HG02885 (cell line): ENCODE results near the gene NR4A2.

Experiments
- ATAC-seq: cut with Tn5 transposase; IDR thresholded peaks from one replicate; pipeline ENCODE4 v1.9.1; 2021; ENCODE audit warnings: mild to moderate bottlenecking; ENCODE audit not compliant: unreplicated experiment, poor library complexity

The NR4A2 gene

GRCh38 chr2:156340804-156341451 is 8.4 kb upstream of the NR4A2 start:
- ATAC-seq: peak; percentile 13

GRCh38 chr2:156340377-156340776 is 7.9 kb upstream of the NR4A2 start:
- no peak for ATAC-seq

- no peak for ATAC-seq
Measured at GRCh38 chr2:156339865-156340264, 7.3 kb upstream of the NR4A2 start.

- no peak for ATAC-seq
Measured at GRCh38 chr2:156339110-156339847, 6.8 kb upstream of the NR4A2 start.

- ATAC-seq: no peak
Measured at GRCh38 chr2:156338578-156338977, 6.1 kb upstream of the NR4A2 start.

DNA sequence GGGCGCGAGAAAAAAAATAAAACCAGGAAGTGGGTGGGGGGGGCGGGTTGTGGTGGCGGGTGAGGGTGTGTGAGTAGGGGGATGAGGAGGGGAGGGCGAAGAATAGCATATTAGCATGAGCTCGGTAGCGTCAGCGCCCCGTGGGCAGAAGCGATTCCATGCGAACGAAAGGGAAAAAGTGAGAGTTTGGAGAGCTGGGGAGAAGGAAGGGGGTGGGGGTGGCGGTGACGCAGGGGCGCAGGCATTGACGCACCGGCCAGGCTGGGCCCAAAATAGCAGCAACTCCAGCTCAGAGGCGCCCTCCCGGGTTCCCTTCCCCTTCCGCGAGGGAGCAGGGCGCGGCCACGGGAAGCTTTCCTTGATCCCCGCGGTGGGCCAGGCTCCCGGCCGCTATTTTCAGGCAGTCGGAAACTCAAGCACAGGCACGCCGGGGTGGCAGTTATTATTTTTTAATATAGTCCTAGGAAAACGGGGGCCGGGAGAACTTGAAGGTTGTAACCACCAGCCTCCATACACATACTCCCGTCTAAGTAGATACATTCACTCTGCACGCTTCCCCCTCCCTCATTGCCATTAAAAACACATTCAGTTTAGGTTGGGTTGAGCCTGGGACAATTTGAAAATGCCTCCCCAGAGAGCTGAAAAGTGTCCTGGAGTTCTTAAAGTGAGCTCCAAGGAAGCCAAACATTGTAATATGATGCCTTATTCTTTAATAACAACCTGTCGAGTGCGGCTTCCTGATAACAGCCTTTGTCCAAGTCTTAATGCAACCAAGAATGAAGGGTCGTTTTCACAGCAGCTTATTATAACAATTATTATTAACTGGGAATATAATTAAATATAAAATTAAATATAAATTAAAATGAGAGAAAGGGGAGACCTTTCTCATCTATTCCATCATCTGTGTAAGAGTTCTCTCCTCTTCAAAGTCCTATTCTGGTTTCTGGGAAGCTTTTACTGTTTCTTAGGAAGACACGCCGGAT is 2.3 kb upstream of the NR4A2 start:
- peak; percentile 27 for ATAC-seq

- peak; percentile 28 for ATAC-seq
Measured at GRCh38 chr2:156333951-156334495, 1.5 kb upstream of the NR4A2 start.

- ATAC-seq: peak; percentile 24
Measured at GRCh38 chr2:156333274-156333950, 891 bp upstream of the NR4A2 start.

- peak; percentile 18 for ATAC-seq
Measured at GRCh38 chr2:156332284-156332533, 312 bp downstream of the NR4A2 start.

- ATAC-seq: no peak
Measured at GRCh38 chr2:156331572-156332283, 793 bp downstream of the NR4A2 start.

DNA sequence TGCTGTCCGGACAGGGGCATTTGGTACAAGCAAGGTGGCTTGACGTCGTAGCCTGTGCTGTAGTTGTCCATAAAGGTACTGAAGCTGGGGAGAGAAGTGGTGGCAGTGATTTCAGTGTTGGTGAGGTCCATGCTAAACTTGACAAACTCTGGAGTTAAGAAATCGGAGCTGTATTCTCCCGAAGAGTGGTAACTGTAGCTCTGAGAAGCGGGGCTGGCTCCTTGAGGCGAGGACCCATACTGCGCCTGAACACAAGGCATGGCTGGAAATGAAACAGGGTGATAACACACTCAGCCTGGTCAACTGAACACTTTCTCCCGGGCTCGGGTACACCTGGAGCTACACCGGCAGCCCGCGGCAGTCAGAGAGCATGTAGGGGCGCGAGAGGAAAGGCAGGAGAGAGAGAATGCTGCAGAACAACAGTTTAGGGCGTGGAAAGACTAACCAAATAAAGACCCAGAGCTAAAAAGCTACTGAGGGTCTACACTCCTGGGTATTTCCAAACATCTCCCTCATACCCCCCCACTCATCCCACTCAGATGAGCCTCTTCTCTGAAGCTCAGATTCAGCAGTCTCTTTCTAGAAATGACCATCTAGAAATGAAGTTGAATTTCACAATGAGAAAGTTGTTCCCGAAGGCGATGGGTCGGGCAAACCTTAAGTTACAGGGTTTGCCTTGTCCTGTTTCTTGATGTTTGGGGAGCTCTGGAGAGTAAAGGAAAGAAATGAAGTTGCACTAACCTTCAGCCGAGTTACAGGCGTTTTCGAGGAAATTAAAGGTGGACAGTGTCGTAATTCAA is 2.4 kb downstream of the NR4A2 start:
- ATAC-seq: no peak

- no peak for ATAC-seq
Measured at GRCh38 chr2:156329031-156329926, 3.2 kb downstream of the NR4A2 start.

GRCh38 chr2:156327835-156328695 is 4.5 kb downstream of the NR4A2 start:
- no peak for ATAC-seq

DNA sequence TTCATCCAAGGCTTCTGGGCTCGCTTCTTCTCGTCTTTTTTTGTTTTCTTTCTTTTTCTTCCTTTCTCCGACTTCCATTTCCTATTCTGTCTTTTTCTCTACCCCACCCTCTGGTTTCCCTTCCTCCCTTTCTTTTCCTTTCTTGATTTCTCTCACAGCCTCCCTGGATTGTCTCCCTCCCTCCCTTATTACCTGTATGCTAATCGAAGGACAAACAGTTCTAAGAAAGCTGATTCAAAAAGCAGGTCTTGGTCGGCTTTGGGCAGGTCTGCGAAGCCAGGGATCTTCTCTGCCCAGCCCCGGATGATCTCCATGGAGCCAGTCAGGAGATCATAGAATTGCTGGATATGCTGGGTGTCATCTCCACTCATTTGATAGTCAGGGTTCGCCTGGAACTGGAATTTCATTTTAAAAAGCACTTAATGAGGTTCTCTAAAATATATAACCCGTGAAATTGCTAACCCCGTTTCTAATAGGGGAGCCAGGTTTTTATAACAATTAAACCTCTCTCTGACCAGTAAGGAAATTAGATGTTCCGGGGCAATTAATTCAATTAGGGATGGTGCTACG is 5.9 kb downstream of the NR4A2 start:
- no peak for ATAC-seq

DNA sequence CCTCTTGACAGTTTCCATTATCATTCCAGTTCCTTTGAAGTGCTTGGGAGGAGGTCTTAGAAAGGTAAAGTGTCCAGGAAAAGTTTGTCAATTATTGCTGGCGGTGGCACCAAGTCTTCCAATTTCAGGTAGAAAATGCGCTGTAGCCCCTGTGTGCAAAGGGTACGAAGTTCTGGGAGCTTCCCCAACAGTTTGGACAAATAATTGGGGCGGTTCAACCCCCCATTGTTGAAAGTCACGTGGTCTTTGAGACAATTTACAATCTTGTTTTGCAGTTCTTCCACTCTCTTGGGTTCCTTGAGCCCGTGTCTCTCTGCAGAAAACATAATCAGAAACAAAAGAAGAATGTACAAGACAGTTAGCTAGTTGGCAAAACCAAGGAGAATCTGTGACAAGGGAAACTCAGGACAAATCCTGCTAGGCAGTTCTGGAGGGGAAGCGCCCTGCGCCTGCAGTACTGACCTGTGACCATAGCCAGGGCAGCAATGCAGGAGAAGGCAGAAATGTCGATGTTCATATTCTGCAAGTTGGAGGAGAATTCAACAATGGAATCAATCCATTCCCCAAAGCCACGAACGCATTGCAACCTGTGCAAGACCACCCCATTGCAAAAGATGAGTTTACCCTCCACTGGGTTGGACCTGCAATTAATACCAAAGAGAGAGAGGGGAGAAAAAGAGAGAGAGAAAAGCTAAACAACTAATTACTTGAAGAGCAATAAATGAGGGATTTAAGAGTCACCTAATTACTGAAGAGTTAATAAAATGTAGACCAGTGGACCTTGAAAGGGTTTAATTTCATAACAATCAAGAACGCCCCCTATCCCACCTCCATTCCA is 6.6 kb downstream of the NR4A2 start:
- no peak for ATAC-seq

- ATAC-seq: no peak
Measured at GRCh38 chr2:156323754-156324153, 8.8 kb downstream of the NR4A2 start.
